Globus pallidus (tissue), 1 donor: ENCODE data around the gene TENT4B.
"Not testable (repeated sequence)": the region's sequence is repeated elsewhere in the genome, so short reads cannot be mapped to it uniquely, and the experiment has no call there.

Experiments
- DNase-seq: peaks from one replicate; pipeline ENCODE4 v3.0.0-alpha.2; 2015; ENCODE audit warnings: low spot score

The TENT4B gene

GRCh38 chr16:50152807-50153595 lies at the start of gene TENT4B:
TSS of gene TENT4B (plus strand) at chr16:50153306. CDS start at chr16:50153622, 316 bp downstream.
- peak; percentile 87 for DNase-seq

GRCh38 chr16:50103764-50104163 lies 49.3 kb upstream of the TENT4B start:
- DNase-seq, result no peak

GRCh38 chr16:50114357-50115129 lies 38.6 kb upstream of the TENT4B start:
- no peak for DNase-seq

GRCh38 chr16:50120711-50121110 lies 32.4 kb upstream of the TENT4B start:
- DNase-seq, result no peak

- DNase-seq, result no peak
These were observed 31.8 kb upstream of the TENT4B start for GRCh38 chr16:50121278-50121677.

- DNase-seq, result no peak
These were observed 31.2 kb upstream of the TENT4B start for GRCh38 chr16:50121721-50122445.

- no peak for DNase-seq
These were observed 29.7 kb upstream of the TENT4B start for GRCh38 chr16:50123417-50123816.

- no peak for DNase-seq
These were observed 28.3 kb upstream of the TENT4B start for GRCh38 chr16:50124769-50125168.

GRCh38 chr16:50126183-50126582 lies 26.9 kb upstream of the TENT4B start:
- DNase-seq, result peak; percentile 20

GRCh38 chr16:50132571-50132970 lies 20.5 kb upstream of the TENT4B start:
- not testable (repeated sequence) for DNase-seq

GRCh38 chr16:50133214-50133613 lies 19.9 kb upstream of the TENT4B start:
- DNase-seq, result no peak

- DNase-seq, result no peak
These were observed 16.7 kb upstream of the TENT4B start for GRCh38 chr16:50136399-50136798.

GRCh38 chr16:50137268-50137667 lies 15.8 kb upstream of the TENT4B start:
- no peak for DNase-seq

GRCh38 chr16:50139580-50139979 lies 13.5 kb upstream of the TENT4B start:
- no peak for DNase-seq

GRCh38 chr16:50144211-50144610 lies 8.9 kb upstream of the TENT4B start:
- no peak for DNase-seq

- no peak for DNase-seq
These were observed 6.3 kb upstream of the TENT4B start for GRCh38 chr16:50146479-50147435.

GRCh38 chr16:50151322-50151721 lies 1.8 kb upstream of the TENT4B start:
- no peak for DNase-seq

GRCh38 chr16:50151756-50152155 lies 1.4 kb upstream of the TENT4B start:
- no peak for DNase-seq

GRCh38 chr16:50152351-50152806 lies 727 bp upstream of the TENT4B start:
- DNase-seq, result no peak

- peak; percentile 16 for DNase-seq
These were observed 702 bp downstream of the TENT4B start for GRCh38 chr16:50153596-50154419.
